K562 (cell line): ENCODE measurements around the gene PRKG2. TPM values are rescaled to one million over a fixed set of nuclear protein-coding genes. Genes with fewer than 3 reads are reported as not detected.

Experiments
- ARID1B ChIP-seq: fragments of 450-650 bp; IDR thresholded peaks from 2 replicates; pipeline ENCODE4 v1.6.1; 2016; ENCODE audit warnings: antibody characterized with exemption, mild to moderate bottlenecking, inconsistent platforms
- BRCA1 ChIP-seq, 2 experiments: fragments of 450-650 bp in 1 of 2; sonication (generic) in 1 of 2; formaldehyde crosslinking in 1 of 2; IDR thresholded peaks; 2 replicates each; pipeline versions ENCODE4 v1.5.0 to v1.6.1; 2017 to 2020; ENCODE audit warnings: mild to moderate bottlenecking in 1 of 2, missing genetic modification reagents in 1 of 2
- CSDE1 ChIP-seq, 2 experiments: fragments of 450-650 bp; IDR thresholded peaks; 2 replicates each; pipeline ENCODE4 v1.6.1; 2016; ENCODE audit warnings: mild to moderate bottlenecking in 1 of 2
- CTCF ChIP-seq, 3 experiments: IDR thresholded peaks in 2 of 3; conservative IDR thresholded peaks in 1 of 3; 2 replicates each; pipeline ENCODE4 v1.5.1; 2011 to 2012; ENCODE audit warnings: low read length in 3 of 3, mild to moderate bottlenecking in 3 of 3, control low read depth in 2 of 3, improper control_type of control experiment in 1 of 3, inconsistent platforms in 1 of 3, low read depth in 1 of 3, mixed read lengths in 1 of 3, moderate library complexity in 1 of 3; ENCODE audit not compliant: insufficient read depth in 2 of 3
- DDX20 ChIP-seq: fragments of 450-650 bp; IDR thresholded peaks from 2 replicates; pipeline ENCODE4 v1.6.1; 2016; ENCODE audit warnings: missing genetic modification characterization, low read depth, mild to moderate bottlenecking, missing compliant biosample characterization, moderate library complexity
- HIVEP1 ChIP-seq: fragments of 250-450 bp; sonication (Bioruptor Pico); IDR thresholded peaks from 2 replicates; pipeline ENCODE4 v1.4.0; 2020; ENCODE audit warnings: mild to moderate bottlenecking
- OTX1 ChIP-seq: fragments of 450-650 bp; formaldehyde crosslinking; IDR thresholded peaks from 2 replicates; pipeline ENCODE4 v1.4.0; 2022; ENCODE audit warnings: mild to moderate bottlenecking
- RAD21 ChIP-seq, 2 experiments: fragments of 250-450 bp in 1 of 2; fragments of 450-650 bp in 1 of 2; sonication (Bioruptor Pico) in 1 of 2; formaldehyde crosslinking in 1 of 2; IDR thresholded peaks in 1 of 2; conservative IDR thresholded peaks in 1 of 2; 2 replicates each; pipeline versions ENCODE4 v1.4.0 to v1.8.0; 2020 to 2022; ENCODE audit warnings: mild to moderate bottlenecking in 2 of 2, moderate library complexity in 1 of 2
- REST ChIP-seq, 2 experiments: fragments of 450-650 bp; formaldehyde crosslinking in 1 of 2; IDR thresholded peaks; 2 replicates each; pipeline versions ENCODE4 v1.4.0 to v1.6.1; 2014 to 2020; ENCODE audit warnings: mild to moderate bottlenecking in 2 of 2, borderline replicate concordance in 1 of 2, low read depth in 1 of 2
- RFX7 ChIP-seq: fragments of 250-450 bp; sonication (Bioruptor Pico); IDR thresholded peaks from 2 replicates; pipeline ENCODE4 v1.5.1; 2021; ENCODE audit warnings: mild to moderate bottlenecking
- STAG1 ChIP-seq: sonication (generic); formaldehyde crosslinking; IDR thresholded peaks from 2 replicates; pipeline ENCODE4 v1.5.0; 2020; ENCODE audit warnings: missing genetic modification reagents, borderline replicate concordance
- VEZF1 ChIP-seq: fragments of 200-800 bp; sonication (Bioruptor generic); IDR thresholded peaks from 2 replicates; pipeline ENCODE4 v1.6.1; 2017; ENCODE audit warnings: missing genetic modification characterization, missing compliant biosample characterization
- ZFP91 ChIP-seq: sonication (generic); formaldehyde crosslinking; IDR thresholded peaks from 2 replicates; pipeline ENCODE4 v1.8.0; 2022; ENCODE audit warnings: mild to moderate bottlenecking, missing genetic modification reagents
- polyA plus RNA-seq, 8 experiments: library from polyadenylated mRNA; depleted of rRNA in 4 of 8; stranded (reverse) in 5 of 8; unstranded in 3 of 8; fragments of >200 nt; fragmentation: Nextera tagmentation in 2 of 8; fragmentation: Illumina TruSeq in 1 of 8; extraction: Ambion mirVana in 2 of 8; extraction: Trizol in 1 of 8; gene quantifications; 2 replicates each; pipeline versions ENCODE4 v1.2.1 to v1.2.3, GENCODE V29; 2011 to 2014; ENCODE audit warnings: inconsistent platforms in 1 of 8, missing spikeins in 1 of 8
- total RNA-seq, 7 experiments: library from RNA; depleted of rRNA in 6 of 7; stranded (reverse); fragments of >200 nt in 6 of 7; fragmentation: Illumina TruSeq in 2 of 7; extraction: Trizol in 2 of 7; gene quantifications; 2 replicates each; pipeline versions ENCODE4 v1.2.1 to v1.2.3, GENCODE V29; 2011 to 2021; ENCODE audit warnings: low replicate concordance in 1 of 7

Gene PRKG2
- total and polyA plus RNA-seq, 9 of the 15 experiments (the other 6 are each of a cell fraction or from before 2014, with no cell fraction given): 0.01 to 0.68 (median 0.34) TPM

- TF ChIP-seq CTCF (IDR thresholded peaks at IDR 0.05 in 2 of 3, conservative IDR thresholded peaks at IDR 0.05 in 1 of 3; ENCODE audit: insufficient read depth in 2 of 3, low read depth in 1 of 3, low read length in 3 of 3) (peak; percentile 41 to 84 (median 65); a peak in 5 of 6 replicates), HIVEP1 (CRISPR knock-in tag) (no peak), ARID1B (no peak), REST (IDR thresholded peaks at IDR 0.05; ENCODE audit: borderline replicate concordance) (peak; percentile 48; the same call in 1 of the 2 replicates), REST (CRISPR knock-in tag; IDR thresholded peaks at IDR 0.05; ENCODE audit: low read depth) (no peak), RFX7 (CRISPR knock-in tag) (no peak), BRCA1 (IDR thresholded peaks at IDR 0.05) (no peak), BRCA1 (CRISPR knock-in tag; IDR thresholded peaks at IDR 0.05) (no peak), CSDE1 (IDR thresholded peaks at IDR 0.05) (no peak), VEZF1 (no peak), RAD21 (CRISPR knock-in tag; conservative IDR thresholded peaks at IDR 0.05 in 1 of 2, IDR thresholded peaks at IDR 0.05 in 1 of 2) (peak; percentile 75 to 81), OTX1 (CRISPR knock-in tag) (no peak), ZFP91 (CRISPR knock-in tag) (no peak), STAG1 (CRISPR knock-in tag) (no peak; the same call in 1 of the 2 replicates), DDX20 (no peak)
These were observed 174.9 kb downstream of the PRKG2 start (continued) for GRCh38 chr4:81040012-81040659.
